Measurements from ENCODE around the gene PSEN2. TPM values are rescaled to one million over a fixed set of nuclear protein-coding genes. Genes with fewer than 3 reads are reported as not detected.

PSEN2 gene
- total and polyA plus RNA-seq, 10 of the 15 experiments (the other 5 are each of a cell fraction or from before 2014, with no cell fraction given) = 0.90 to 13.3 (median 7.0) TPM

GRCh38 chr1:226945106-226945857 lies 74.9 kb downstream of the PSEN2 start:
- no peaks in the 10 kb centered on the region for H3K9me3 ChIP-seq (replicated peaks; ENCODE audit: control insufficient read depth, insufficient read depth, low read length)
- FAIRE-seq (no peak), ATAC-seq (no peak), DNase-seq (ENCODE audit: low read depth, low spot score) (no peak)
- in situ Hi-C loops (cut with MboI) = no loop called here
- H2AFZ ChIP-seq (ENCODE audit: control insufficient read depth, low read depth, low read length) = no peak overlapping the region
- CTCF ChIA-PET = interaction anchor here (0.6 kb wide), 1 partner anchor 1814 kb away, joined by 3 read pairs; no protein-coding TSS in a partner anchor
- no peaks in the 10 kb centered on the region for H3K4me1 ChIP-seq (ENCODE audit: control insufficient read depth, insufficient read depth, low read length)
- whole genome bisulfite sequencing (ENCODE audit: insufficient coverage, insufficient replicate concordance, low lambda C conversion rate, missing lambda C conversion rate) = 75% methylated on average over 19 of the region's 19 CpGs
- H4K20me1 ChIP-seq (ENCODE audit: control insufficient read depth, insufficient read depth) = no peaks in the 10 kb centered on the region
- TF ChIP-seq TARDBP (IDR thresholded peaks at IDR 0.05; ENCODE audit: borderline replicate concordance) (no peak), ATF3 (IDR thresholded peaks at IDR 0.05; ENCODE audit: borderline replicate concordance, extremely low read depth, low read depth, low read length) (no peak), SUPT20H (IDR thresholded peaks at IDR 0.05; ENCODE audit: borderline replicate concordance, control insufficient read depth, low read depth, low read length) (no peak), CREM (IDR thresholded peaks at IDR 0.05; ENCODE audit: low read depth) (no peak), MXI1 (IDR thresholded peaks at IDR 0.05; ENCODE audit: low read depth, low read length) (no peak), ELK1 (IDR thresholded peaks at IDR 0.05; ENCODE audit: low read depth, low read length) (no peak), HDGF (IDR thresholded peaks at IDR 0.05) (no peak), BRCA1 (IDR thresholded peaks at IDR 0.05; ENCODE audit: low read depth, low read length) (no peak), ZNF384 (IDR thresholded peaks at IDR 0.05; ENCODE audit: borderline replicate concordance, low read depth, low read length) (no peak)
- H3K36me3 ChIP-seq (ENCODE audit: control insufficient read depth in 2 of 2, insufficient read depth in 2 of 2, low read length in 1 of 2) = no peaks in the 10 kb centered on the region
- no peaks in the 10 kb centered on the region; the same call in none of the 2 replicates for H3K79me2 ChIP-seq (ENCODE audit: control insufficient read depth, insufficient read depth, low read length)
- H3K4me3 ChIP-seq = no peak overlapping the region
- SMC1A ChIA-PET (ENCODE audit: uncharacterized antibody, unreplicated experiment) = interaction anchor here (0.7 kb wide), 2 partner anchors 89 to 396 kb away, joined by 3 read pairs; no protein-coding TSS in a partner anchor
- POLR2A ChIA-PET = no interaction called here
- RAD21 ChIA-PET (ENCODE audit: unreplicated experiment) = no interaction called here
- no TSS peak for BruUV-seq (replicated peaks)
- H3K27ac ChIP-seq (ENCODE audit: control insufficient read depth, insufficient read depth) = no peak overlapping the region
- H3K4me2 ChIP-seq (ENCODE audit: control insufficient read depth, insufficient read depth) = no peak overlapping the region
- no peak overlapping the region for H3K9ac ChIP-seq (ENCODE audit: control insufficient read depth, insufficient read depth, low read length)
- intact Hi-C loops (cut with micrococcal nuclease; ENCODE audit: unreplicated experiment) = no loop called here
- no peaks in the 10 kb centered on the region for H3K27me3 ChIP-seq (replicated peaks in 1 of 2; ENCODE audit: control insufficient read depth in 2 of 2, insufficient read depth in 2 of 2, low read length in 1 of 2)

Other genes starting within 250 kb of the PSEN2 start
- gene ITPKB, start 131.3 kb upstream of the PSEN2 start, total RNA-seq (2014; rRNA removed) = 16.5 and 17.5 TPM in 2 replicates
- gene ITPKB, start 131.3 kb upstream of the PSEN2 start, total RNA-seq (2014; rRNA removed; fragmentation: Illumina TruSeq; extraction: Trizol) = 14.2 and 14.6 TPM in 2 replicates
- gene ITPKB, start 131.3 kb upstream of the PSEN2 start, total RNA-seq (2021) = 34.4 and 38.7 TPM in 2 replicates
- gene ITPKB, start 131.3 kb upstream of the PSEN2 start, polyA plus RNA-seq (2011; rRNA removed) = 8.8 and 11.6 TPM in 2 replicates
- 8.8 and 14.7 TPM in 2 replicates for gene ITPKB, start 131.3 kb upstream of the PSEN2 start, polyA plus RNA-seq (2014; fragmentation: Illumina TruSeq; extraction: Trizol)
- 1 to 10 TPM; 1.3 TPM for gene ITPKB, start 131.3 kb upstream of the PSEN2 start, polyA plus RNA-seq (2014; fragmentation: Nextera tagmentation; extraction: Ambion mirVana)
- 20.3 and 20.9 TPM in 2 replicates for gene ITPKB, start 131.3 kb upstream of the PSEN2 start, polyA plus RNA-seq (2014; rRNA removed)
- gene ITPKB, start 131.3 kb upstream of the PSEN2 start, polyA plus RNA-seq (2016; fragmentation: Nextera tagmentation; extraction: Ambion mirVana) = 1 to 10 TPM; 2.2 to 5.2 TPM
- 13.0 and 14.2 TPM in 2 replicates for gene COQ8A, start 69.7 kb downstream of the PSEN2 start, total RNA-seq (2014; rRNA removed)
- gene COQ8A, start 69.7 kb downstream of the PSEN2 start, total RNA-seq (2014; rRNA removed; fragmentation: Illumina TruSeq; extraction: Trizol) = 5.4 and 6.5 TPM in 2 replicates
- 13.3 and 13.4 TPM in 2 replicates for gene COQ8A, start 69.7 kb downstream of the PSEN2 start, total RNA-seq (2021)
- 9.9 and 14.9 TPM in 2 replicates for gene COQ8A, start 69.7 kb downstream of the PSEN2 start, polyA plus RNA-seq (2011; rRNA removed)
- 4.3 and 7.6 TPM in 2 replicates for gene COQ8A, start 69.7 kb downstream of the PSEN2 start, polyA plus RNA-seq (2014; fragmentation: Illumina TruSeq; extraction: Trizol)
- gene COQ8A, start 69.7 kb downstream of the PSEN2 start, polyA plus RNA-seq (2014; fragmentation: Nextera tagmentation; extraction: Ambion mirVana) = 1 to 10 TPM in 1 of 2 experiments, under 1 TPM in 1; 0.72 to 1.9 TPM
- gene COQ8A, start 69.7 kb downstream of the PSEN2 start, polyA plus RNA-seq (2014; rRNA removed) = 10.8 and 13.2 TPM in 2 replicates
- 10 to 100 TPM; 22.0 to 24.8 TPM for gene COQ8A, start 69.7 kb downstream of the PSEN2 start, polyA plus RNA-seq (2016; fragmentation: Nextera tagmentation; extraction: Ambion mirVana)

Measured in GM12878 (cell line).